ENCODE results near the gene HACE1.

The HACE1 gene

DNA sequence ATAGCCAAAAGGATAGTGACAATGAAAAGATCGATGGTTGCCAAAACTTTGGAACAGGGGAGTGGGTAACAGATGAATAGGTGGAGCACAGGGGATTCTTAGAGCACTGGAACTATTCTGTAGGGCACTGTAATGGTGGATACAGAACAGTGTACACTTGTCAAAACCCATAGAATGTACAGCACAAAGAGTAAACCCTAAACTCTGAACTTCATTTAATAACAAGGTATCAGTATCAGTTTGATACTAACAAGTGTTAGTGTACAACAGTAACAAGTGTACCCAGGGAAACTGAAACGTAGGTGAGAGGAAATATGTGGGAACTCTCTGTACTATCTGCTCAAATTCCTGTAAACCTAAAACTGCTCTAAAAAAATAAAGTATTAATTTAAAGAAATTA, 179.2 kb downstream of the HACE1 start:
- TF ChIP-seq POLR2A (IDR thresholded peaks at IDR 0.05; ENCODE audit: low read depth, low read length) = no peak
- DNase-seq (ENCODE audit: insufficient read length, low spot score) (no peak), FAIRE-seq (no peak)

DNA sequence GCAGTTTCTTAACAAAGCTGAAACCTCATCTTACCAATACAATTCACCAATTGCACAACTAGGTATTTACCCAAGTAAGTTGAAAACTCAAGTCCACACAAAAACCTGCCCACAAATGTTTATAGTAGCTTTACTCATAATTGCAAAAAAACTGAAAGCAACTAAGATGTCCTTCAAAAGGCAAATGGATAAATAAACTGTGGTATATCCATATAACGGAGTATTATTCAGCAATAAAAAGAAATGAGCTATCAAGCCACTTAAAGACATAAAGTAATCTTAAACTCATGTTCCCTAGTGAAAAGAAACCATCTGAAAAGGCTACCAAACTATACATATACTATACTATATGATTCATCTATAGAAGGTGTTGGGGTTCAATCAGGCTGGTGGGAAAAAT, 179.7 kb downstream of the HACE1 start:
- FAIRE-seq = no peak
- DNase-seq (ENCODE audit: insufficient read length, low spot score) = no peak
- no peak for TF ChIP-seq POLR2A (IDR thresholded peaks at IDR 0.05; ENCODE audit: low read depth, low read length)
